Hypothalamus (tissue), 51 donors: ENCODE measurements around the gene SLC6A4.
"Not testable (repeated sequence)": the region's sequence is repeated elsewhere in the genome, so short reads cannot be mapped to it uniquely, and the experiment has no call there.

Source experiments
- DNase-seq, 51 donors: peaks; one replicate each; lab custom pipeline; 2025; lab: John Stamatoyannopoulos, UW

Gene SLC6A4

DNA sequence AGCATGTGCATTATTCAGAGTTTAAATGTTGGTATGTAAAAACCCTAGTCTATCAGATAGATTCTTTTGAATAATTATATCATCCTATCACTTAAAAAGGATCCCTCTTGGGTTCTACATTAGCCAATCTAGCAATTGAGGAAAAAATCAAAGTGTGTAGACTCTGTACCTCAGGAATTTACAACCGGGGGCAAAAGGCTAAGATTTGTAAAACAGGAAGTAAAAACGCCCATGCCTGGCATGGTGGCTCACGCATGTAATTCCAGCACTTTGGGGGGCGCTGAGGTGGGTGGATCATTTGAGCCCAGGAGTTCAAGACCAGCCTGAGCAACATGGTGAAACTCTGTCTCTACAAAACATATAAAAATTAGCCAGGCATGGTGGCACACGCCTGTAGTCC is 58.6 kb downstream of the SLC6A4 start:
- no peak for DNase-seq

- no peak for DNase-seq
Observed at GRCh38 chr17:30174556-30174955, 60.9 kb downstream of the SLC6A4 start.

DNA sequence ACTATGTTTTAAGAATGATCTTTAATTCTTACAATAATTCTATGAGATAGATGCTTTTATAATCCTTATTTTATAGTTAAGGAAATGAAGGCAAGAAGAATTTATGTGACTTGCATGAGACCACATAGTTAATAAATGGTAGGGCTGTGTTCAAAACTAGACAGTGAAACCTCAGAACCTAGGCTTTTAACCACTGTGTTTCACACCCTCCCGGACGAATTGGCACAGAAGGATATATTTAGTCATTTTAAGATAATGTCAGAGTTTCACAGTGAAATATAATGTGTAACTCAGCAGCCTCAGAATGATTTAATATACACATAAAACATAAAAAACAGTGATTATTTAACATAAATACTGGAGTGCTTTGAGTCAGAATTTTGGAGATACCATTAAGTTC is 61.8 kb downstream of the SLC6A4 start:
- DNase-seq: no peak

DNA sequence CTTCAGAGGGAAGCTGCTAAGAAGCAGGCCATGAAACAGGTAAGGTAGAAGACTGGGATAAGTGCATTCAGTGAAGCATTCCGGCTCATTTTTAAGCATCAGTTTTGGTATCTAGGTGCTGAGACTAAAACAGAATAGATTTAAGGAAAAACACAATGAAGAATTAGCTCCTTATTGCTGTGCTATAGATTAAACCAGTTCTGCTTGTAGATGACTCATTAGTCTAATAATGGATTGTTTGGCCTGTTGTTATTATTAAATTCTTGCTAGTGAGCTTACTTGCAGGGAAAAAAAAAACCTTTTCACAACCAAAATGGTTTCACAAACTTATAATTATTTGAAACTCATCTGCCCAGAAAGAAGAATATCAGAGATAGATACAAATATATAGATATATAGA is 62.9 kb downstream of the SLC6A4 start:
- DNase-seq: no peak

GRCh38 chr17:30170415-30170987 is 65.0 kb downstream of the SLC6A4 start:
- DNase-seq: no peak

DNA sequence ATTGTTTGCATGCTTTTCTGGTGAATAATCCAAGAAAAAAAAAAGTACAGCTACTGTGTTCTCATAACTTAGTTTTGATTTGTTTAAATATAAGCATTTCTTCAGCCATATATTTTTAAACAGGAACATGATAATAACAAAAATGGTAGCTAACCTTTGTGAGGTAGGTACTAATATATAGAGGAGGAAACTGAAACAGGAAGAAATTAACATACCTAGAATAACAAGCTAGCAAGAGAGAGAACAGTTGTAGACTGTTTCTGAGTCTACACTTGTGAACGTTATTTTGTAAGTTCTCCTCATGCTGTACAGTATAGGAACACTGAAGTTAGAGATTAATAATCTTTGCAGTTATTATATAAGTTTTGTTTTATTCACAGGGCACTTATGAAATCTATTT is 69.5 kb downstream of the SLC6A4 start:
- DNase-seq: no peak

- DNase-seq: no peak
Observed at GRCh38 chr17:30165147-30165546, 70.3 kb downstream of the SLC6A4 start.

- DNase-seq: no peak
Observed at GRCh38 chr17:30164531-30164930, 71.0 kb downstream of the SLC6A4 start.

- no peak for DNase-seq
Observed at GRCh38 chr17:30161601-30162000, 73.9 kb downstream of the SLC6A4 start.

DNA sequence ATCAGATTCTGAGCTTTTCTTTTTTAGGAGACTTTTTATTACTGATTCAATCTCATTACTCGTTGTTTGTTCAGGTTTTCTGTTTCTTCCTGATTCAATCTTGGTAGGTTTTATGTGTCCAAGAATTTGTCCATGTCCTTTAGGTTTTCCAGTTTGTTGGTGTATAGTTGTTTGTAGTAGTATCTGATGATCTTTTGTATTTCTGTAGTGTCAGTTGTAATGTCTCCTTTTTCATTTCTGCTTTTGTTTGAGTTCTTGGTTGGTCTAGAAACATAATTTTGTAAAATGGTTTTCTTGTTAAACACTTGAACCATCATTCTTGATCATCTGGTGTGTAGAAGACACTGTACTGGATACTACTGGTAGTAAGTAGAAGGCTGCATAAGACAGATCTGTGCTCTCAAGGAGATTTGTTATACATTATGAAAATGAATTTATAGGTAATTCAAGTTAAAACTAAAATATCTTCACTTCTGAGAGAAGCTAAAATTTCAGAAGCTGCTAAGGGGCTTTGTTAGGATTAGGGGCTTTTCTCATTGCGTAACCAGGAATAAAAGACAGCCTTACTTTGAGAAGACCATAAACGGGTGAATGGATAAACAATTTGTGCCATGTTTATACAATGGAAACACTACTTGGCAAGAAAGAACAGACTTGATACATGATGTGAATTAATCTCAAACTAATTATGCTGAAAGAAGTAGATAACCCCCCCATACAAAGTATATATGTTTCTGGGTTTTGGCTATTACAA is 74.9 kb downstream of the SLC6A4 start:
- DNase-seq: no peak

- DNase-seq: no peak
Observed at GRCh38 chr17:30158896-30159625, 76.4 kb downstream of the SLC6A4 start.

DNA sequence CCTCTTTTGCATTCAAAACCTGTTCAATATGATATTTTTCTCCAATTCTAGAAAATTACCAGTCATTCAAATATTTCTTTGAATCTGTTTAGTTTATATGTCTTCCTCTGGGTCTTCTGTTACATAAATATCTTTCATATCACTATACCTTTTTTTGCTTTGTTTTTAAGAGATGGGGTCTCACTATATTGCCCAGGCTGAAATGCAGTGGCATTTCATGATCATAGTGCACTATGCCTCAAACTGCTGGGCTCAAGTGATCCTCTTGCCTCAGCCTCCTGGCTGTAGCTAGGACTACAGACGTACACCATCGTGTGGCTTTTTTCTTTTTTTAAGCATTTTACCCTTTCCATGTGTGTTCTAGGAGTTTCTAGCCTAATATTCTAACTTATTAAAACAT is 80.1 kb downstream of the SLC6A4 start:
- DNase-seq: no peak

DNA sequence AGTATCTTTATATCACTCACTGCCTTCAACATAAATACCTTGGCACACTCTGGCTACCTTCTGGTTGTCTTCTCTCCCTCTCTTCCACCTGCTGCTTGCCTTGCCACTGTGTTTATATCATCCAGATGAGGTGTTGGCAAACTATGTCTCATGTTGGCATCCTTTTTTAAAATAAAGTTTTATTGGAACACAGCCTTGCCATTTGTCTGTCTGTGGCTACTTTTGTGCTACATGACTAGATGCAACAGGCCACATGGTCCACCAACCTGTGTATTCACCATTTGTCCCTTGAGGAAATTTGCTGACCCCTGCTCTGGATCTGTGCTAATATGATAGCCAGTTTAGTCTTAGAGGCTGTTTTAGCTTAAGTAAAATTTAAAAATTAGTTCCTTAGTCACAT is 82.0 kb downstream of the SLC6A4 start:
- DNase-seq: no peak

GRCh38 chr17:30151471-30151870 is 84.0 kb downstream of the SLC6A4 start:
- DNase-seq: no peak

DNA sequence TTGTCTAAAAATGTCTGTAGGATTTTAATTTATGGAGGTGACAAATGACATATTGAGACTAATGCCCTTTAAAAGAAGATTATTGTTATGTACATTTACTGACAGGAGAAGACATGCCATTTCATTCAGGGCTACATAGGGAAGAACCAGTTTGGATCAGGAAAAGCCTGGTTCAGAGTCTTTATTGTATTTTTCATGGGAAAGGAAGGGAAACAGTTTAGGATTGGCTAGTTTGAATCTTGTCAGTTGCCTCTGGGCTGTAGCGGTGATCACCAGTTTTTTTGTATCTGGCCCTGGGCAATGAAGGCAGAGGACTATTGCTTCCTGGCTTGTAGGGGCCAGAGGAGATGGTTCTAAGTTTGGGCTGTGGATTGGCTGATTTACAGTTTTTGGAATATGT is 87.1 kb downstream of the SLC6A4 start:
- DNase-seq: no peak

DNA sequence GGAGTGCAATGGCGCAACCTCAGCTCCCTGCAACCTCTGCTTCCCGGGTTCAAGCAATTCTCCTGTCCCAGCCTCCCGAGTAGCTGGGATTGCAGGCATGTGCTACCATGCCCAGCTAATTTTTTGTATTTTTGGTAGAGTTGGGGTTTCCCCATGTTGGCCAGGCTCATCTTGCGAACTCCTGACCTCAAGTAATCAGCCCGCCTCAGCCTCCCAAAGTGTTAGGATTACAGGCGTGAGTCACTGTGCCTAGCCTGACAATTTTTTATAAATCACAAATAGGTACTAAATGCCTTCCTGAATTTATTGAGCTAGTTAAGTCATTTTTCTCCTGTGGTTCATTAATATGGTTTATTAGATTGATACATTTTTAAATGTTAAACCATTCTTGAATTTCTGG is 87.6 kb downstream of the SLC6A4 start:
- DNase-seq: not testable (repeated sequence)
